ACHN (cell line): ENCODE results near the gene LAMA4.

Experiments used
- DNase-seq: peaks from one replicate; pipeline ENCODE4 v3.0.0-alpha.2; 2015
- in situ Hi-C: cut with HindIII; loops from 2 replicates; pipeline ENCODE4 v1.10.0; 2017; ENCODE audit warnings: low sequenced_read_pairs, low pct_ligation_motif_present, low pct_unique_long_range_greater_than_20kb

LAMA4 gene

GRCh38 chr6:112251171-112251875 is 3.0 kb downstream of the LAMA4 start:
- in situ Hi-C loops = no loop called here
- DNase-seq = no peak

- in situ Hi-C loops = no loop called here
- DNase-seq = no peak
These were observed 4.9 kb downstream of the LAMA4 start for GRCh38 chr6:112249489-112249888.

- DNase-seq = no peak
- in situ Hi-C loops = no loop called here
These were observed 7.1 kb downstream of the LAMA4 start for GRCh38 chr6:112247275-112247674.

GRCh38 chr6:112245511-112246203 is 8.7 kb downstream of the LAMA4 start:
- no peak for DNase-seq
- in situ Hi-C loops = no loop called here

- no peak for DNase-seq
- in situ Hi-C loops = no loop called here
These were observed 10.2 kb downstream of the LAMA4 start for GRCh38 chr6:112243861-112244827.

DNA sequence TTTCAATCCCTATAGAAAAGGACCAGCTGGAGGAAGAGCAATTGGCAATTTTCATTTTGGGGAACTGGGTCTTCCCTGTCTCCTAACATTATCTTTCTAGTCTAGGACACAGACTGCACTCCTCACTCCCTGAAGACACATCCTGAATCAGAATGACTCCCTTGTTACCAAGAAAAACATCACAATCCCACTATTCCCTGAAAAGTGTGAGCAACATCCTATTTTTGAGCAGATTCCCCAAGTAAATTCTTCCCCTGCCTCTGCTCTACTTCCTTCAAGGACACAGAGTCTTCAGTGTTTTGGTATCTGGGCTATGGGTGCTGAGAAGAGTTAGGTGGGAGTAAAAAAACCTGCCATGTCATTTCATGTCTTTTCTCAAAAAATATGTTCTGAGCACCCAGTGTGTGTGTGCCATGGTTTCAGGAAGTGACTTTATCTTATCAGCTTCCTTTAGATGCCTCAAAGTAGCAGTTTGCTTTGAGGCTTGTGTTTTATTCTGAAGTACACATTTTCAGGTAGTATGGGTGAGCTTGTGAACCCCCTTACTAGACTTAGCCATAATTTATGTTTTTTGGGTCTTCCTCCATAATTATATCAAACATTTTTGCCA is 12.4 kb downstream of the LAMA4 start:
- in situ Hi-C loops = no loop called here
- no peak for DNase-seq

GRCh38 chr6:112237595-112237994 is 16.8 kb downstream of the LAMA4 start:
- in situ Hi-C loops = no loop called here
- DNase-seq = no peak

- in situ Hi-C loops = no loop called here
- DNase-seq = no peak
These were observed 17.3 kb downstream of the LAMA4 start for GRCh38 chr6:112237066-112237465.

DNA sequence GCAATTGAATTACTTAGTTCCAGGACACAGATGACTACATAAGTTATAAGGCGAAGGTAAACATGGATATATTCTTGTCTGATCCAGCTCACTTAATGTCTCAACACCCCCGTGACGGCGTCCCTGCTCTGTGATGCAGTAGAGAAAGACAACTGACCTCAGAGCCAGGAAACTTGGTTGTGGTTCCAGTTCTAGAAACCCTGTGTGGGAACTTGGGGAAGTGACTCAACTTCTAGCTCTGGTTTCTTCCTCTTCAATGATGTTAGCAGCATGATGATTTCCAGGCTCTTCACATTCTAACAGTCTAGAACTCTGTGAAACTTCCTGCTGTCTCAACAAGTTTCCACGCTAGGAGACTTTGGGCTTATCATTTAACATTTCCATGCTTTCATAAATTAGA is 18.4 kb downstream of the LAMA4 start:
- in situ Hi-C loops = no loop called here
- DNase-seq = no peak

DNA sequence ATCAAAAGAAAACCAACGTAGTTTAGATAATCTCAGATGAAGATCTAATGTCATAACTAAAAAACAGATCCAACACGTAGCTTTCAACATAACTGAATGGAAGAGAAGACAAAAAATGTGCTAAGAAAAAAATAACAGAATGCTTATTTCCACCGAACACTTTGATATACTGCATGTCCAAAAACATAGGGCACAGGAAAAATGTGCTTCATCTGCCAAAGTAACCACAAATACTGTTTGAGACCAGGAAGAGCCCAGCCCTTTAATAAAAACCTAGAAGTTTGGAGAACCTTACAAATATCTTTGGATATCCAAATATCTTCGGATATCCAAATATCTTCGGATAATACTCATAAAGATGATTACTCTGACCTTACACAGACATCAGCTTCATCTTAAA is 19.8 kb downstream of the LAMA4 start:
- DNase-seq = no peak
- in situ Hi-C loops = no loop called here

DNA sequence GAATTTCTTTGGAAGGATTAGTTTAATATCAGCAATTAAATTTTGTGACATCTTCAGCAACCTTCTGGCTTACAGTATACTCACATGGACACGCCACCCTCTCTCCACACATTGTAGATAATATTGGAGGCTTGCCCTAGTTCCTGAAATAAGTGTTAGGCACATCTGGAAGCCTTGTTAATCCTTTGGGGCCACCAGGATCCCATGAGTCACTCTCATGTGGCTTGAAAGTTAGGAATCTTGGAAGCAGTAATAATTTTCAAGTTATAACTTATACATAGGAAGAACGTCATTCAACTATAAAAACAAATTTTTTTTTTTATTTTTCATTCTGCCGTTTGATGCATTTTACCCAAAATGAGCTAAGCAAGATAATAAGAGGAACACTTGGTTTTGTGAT is 20.5 kb downstream of the LAMA4 start:
- in situ Hi-C loops = no loop called here

GRCh38 chr6:112232845-112233256 is 21.5 kb downstream of the LAMA4 start:
- in situ Hi-C loops = no loop called here
- DNase-seq = no peak

More for the DNA sequence above, 20.5 kb downstream of the LAMA4 start:
- no peak for DNase-seq

GRCh38 chr6:112231594-112232060 is 22.7 kb downstream of the LAMA4 start:
- in situ Hi-C loops = no loop called here
- no peak for DNase-seq

- in situ Hi-C loops = no loop called here
- no peak for DNase-seq
These were observed 23.2 kb downstream of the LAMA4 start for GRCh38 chr6:112231164-112231563.

- DNase-seq = no peak
- in situ Hi-C loops = no loop called here
These were observed 25.7 kb downstream of the LAMA4 start for GRCh38 chr6:112228480-112229332.

GRCh38 chr6:112227992-112228391 is 26.4 kb downstream of the LAMA4 start:
- in situ Hi-C loops = no loop called here
- no peak for DNase-seq

DNA sequence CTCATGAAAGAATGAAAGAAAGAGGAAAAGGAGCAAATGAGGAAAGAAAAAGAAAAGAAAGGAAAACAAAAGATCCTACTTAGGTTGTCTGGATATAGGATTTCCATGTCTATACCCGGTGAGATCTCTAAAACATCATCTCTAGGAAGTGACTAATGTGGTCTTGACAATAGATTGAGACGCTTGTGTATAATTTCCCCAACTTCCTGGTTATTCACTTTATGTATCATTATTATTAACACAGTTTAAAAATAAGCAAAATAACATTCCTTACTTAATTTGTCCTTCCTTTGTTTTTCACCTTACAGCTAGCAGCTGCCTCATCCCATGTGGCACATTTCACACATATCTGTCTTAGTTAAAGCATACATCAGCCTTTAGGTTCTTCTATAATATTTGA is 27.0 kb downstream of the LAMA4 start:
- DNase-seq = no peak
- in situ Hi-C loops = no loop called here

GRCh38 chr6:112225691-112226090 is 28.7 kb downstream of the LAMA4 start:
- no peak for DNase-seq
- in situ Hi-C loops = no loop called here
